Muscle layer of colon (tissue), 2 donors: Measurements from ENCODE around the gene RAB36.

Experiments
- H3K27ac ChIP-seq: one replicate; pipeline ENCODE4 v1.7.0; 2013; ENCODE audit warnings: low read depth, mild to moderate bottlenecking, low read length, moderate library complexity
- H3K27me3 ChIP-seq, 2 donors: one replicate each; pipeline ENCODE4 v1.7.0; 2013; ENCODE audit warnings: low read length in 2 of 2, mild to moderate bottlenecking in 2 of 2; ENCODE audit not compliant: insufficient read depth in 2 of 2, control insufficient read depth in 1 of 2
- H3K36me3 ChIP-seq: one replicate; pipeline ENCODE4 v1.7.0; 2013; ENCODE audit warnings: mild to moderate bottlenecking, low read length; ENCODE audit not compliant: insufficient read depth
- H3K4me1 ChIP-seq: one replicate; pipeline ENCODE4 v1.7.0; 2013; ENCODE audit warnings: mild to moderate bottlenecking, low read length; ENCODE audit not compliant: insufficient read depth
- H3K4me3 ChIP-seq, 2 donors: one replicate each; pipeline ENCODE4 v1.7.0; 2013; ENCODE audit warnings: low read length in 2 of 2, low read depth in 1 of 2, mild to moderate bottlenecking in 1 of 2, moderate library complexity in 1 of 2
- H3K9ac ChIP-seq: one replicate; pipeline ENCODE4 v1.7.0; 2013; ENCODE audit warnings: low read length
- H3K9me3 ChIP-seq: one replicate; pipeline ENCODE4 v1.7.0; 2013; ENCODE audit warnings: mild to moderate bottlenecking, low read length
- donor health status: abdominal sarcoma.
- donor health status: Adenocarcinoma of cecum.

RAB36 gene

GRCh38 chr22:23197836-23198235 is 52.6 kb downstream of the RAB36 start:
- H3K9me3 ChIP-seq = no peaks in the 10 kb centered on the region
- H3K27me3 ChIP-seq = no peaks in the 10 kb centered on the region
- no peak overlapping the region for H3K9ac ChIP-seq
- H3K4me3 ChIP-seq = no peak overlapping the region
- no peaks in the 10 kb centered on the region for H3K36me3 ChIP-seq
- H3K4me1 ChIP-seq = peaks cover 8% of the 10 kb centered on the region
- no peak overlapping the region for H3K27ac ChIP-seq

- Histone ChIP-seq H3K36me3 (peaks cover 5% of the 10 kb centered on the region), H3K27ac (no peak overlapping the region), H3K9ac (no peak overlapping the region), H3K27me3 (no peaks in the 10 kb centered on the region), H3K9me3 (no peaks in the 10 kb centered on the region), H3K4me1 (peaks cover 9% of the 10 kb centered on the region), H3K4me3 (no peak overlapping the region)
Observed at GRCh38 chr22:23199159-23199558, 53.9 kb downstream of the RAB36 start.

- Histone ChIP-seq H3K27me3 (no peaks in the 10 kb centered on the region), H3K9ac (no peak overlapping the region), H3K4me1 (peaks cover 27% of the 10 kb centered on the region), H3K9me3 (no peaks in the 10 kb centered on the region), H3K4me3 (no peak overlapping the region), H3K27ac (no peak overlapping the region), H3K36me3 (peaks cover 5% of the 10 kb centered on the region)
Observed at GRCh38 chr22:23200898-23201297, 55.6 kb downstream of the RAB36 start.

GRCh38 chr22:23202812-23203451 is 57.7 kb downstream of the RAB36 start:
- H3K4me1 ChIP-seq = peaks cover 29% of the 10 kb centered on the region
- H3K9ac ChIP-seq = no peak overlapping the region
- H3K36me3 ChIP-seq = peaks cover 5% of the 10 kb centered on the region
- no peak overlapping the region for H3K4me3 ChIP-seq
- no peaks in the 10 kb centered on the region for H3K9me3 ChIP-seq
- H3K27ac ChIP-seq = no peak overlapping the region
- no peaks in the 10 kb centered on the region for H3K27me3 ChIP-seq

- no peak overlapping the region for H3K27ac ChIP-seq
- peaks cover 29% of the 10 kb centered on the region for H3K4me1 ChIP-seq
- H3K36me3 ChIP-seq = peaks cover 5% of the 10 kb centered on the region
- no peaks in the 10 kb centered on the region for H3K9me3 ChIP-seq
- H3K27me3 ChIP-seq = no peaks in the 10 kb centered on the region
- no peak overlapping the region for H3K9ac ChIP-seq
- H3K4me3 ChIP-seq = no peak overlapping the region
Observed at GRCh38 chr22:23203452-23204124, 58.3 kb downstream of the RAB36 start.

- no peaks in the 10 kb centered on the region for H3K27me3 ChIP-seq
- peak overlapping the region; percentile 55 for H3K27ac ChIP-seq
- H3K36me3 ChIP-seq = peaks cover 5% of the 10 kb centered on the region
- H3K4me3 ChIP-seq = no peak overlapping the region
- H3K4me1 ChIP-seq = peaks cover 29% of the 10 kb centered on the region
- H3K9me3 ChIP-seq = no peaks in the 10 kb centered on the region
- no peak overlapping the region for H3K9ac ChIP-seq
Observed at GRCh38 chr22:23204125-23204488, 58.8 kb downstream of the RAB36 start.

- Histone ChIP-seq H3K9me3 (no peaks in the 10 kb centered on the region), H3K27ac (peak overlapping the region; percentile 55), H3K36me3 (peaks cover 5% of the 10 kb centered on the region), H3K9ac (no peak overlapping the region), H3K4me1 (peaks cover 29% of the 10 kb centered on the region), H3K4me3 (no peak overlapping the region), H3K27me3 (no peaks in the 10 kb centered on the region)
Observed at GRCh38 chr22:23204541-23205157, 59.4 kb downstream of the RAB36 start.

GRCh38 chr22:23205339-23206049 is 60.2 kb downstream of the RAB36 start:
- Histone ChIP-seq H3K4me3 (no peak overlapping the region), H3K27me3 (no peaks in the 10 kb centered on the region), H3K4me1 (peaks cover 30% of the 10 kb centered on the region), H3K9ac (no peak overlapping the region), H3K9me3 (no peaks in the 10 kb centered on the region), H3K27ac (no peak overlapping the region), H3K36me3 (peaks cover 5% of the 10 kb centered on the region)

- no peak overlapping the region for H3K27ac ChIP-seq
- peaks cover 33% of the 10 kb centered on the region for H3K4me1 ChIP-seq
- H3K4me3 ChIP-seq = no peak overlapping the region
- H3K9me3 ChIP-seq = no peaks in the 10 kb centered on the region
- H3K36me3 ChIP-seq = peaks cover 5% of the 10 kb centered on the region
- H3K9ac ChIP-seq = no peak overlapping the region
- H3K27me3 ChIP-seq = no peaks in the 10 kb centered on the region
Observed at GRCh38 chr22:23206915-23207314, 61.6 kb downstream of the RAB36 start.

GRCh38 chr22:23207729-23208393 is 62.6 kb downstream of the RAB36 start:
- peaks cover 42% of the 10 kb centered on the region for H3K4me1 ChIP-seq
- H3K9ac ChIP-seq = no peak overlapping the region
- H3K27me3 ChIP-seq = no peaks in the 10 kb centered on the region
- H3K4me3 ChIP-seq = no peak overlapping the region
- peaks cover 5% of the 10 kb centered on the region for H3K36me3 ChIP-seq
- no peak overlapping the region for H3K27ac ChIP-seq
- no peaks in the 10 kb centered on the region for H3K9me3 ChIP-seq
